HUDEP-2 (cell line): ENCODE measurements around the gene UPF2.

Source experiments
- DNase-seq, 76 experiments: peaks; one replicate each; lab custom pipeline; 2025; ENCODE audit not compliant: unreplicated experiment in 76 of 76; lab: John Stamatoyannopoulos, UW

UPF2 gene

DNA sequence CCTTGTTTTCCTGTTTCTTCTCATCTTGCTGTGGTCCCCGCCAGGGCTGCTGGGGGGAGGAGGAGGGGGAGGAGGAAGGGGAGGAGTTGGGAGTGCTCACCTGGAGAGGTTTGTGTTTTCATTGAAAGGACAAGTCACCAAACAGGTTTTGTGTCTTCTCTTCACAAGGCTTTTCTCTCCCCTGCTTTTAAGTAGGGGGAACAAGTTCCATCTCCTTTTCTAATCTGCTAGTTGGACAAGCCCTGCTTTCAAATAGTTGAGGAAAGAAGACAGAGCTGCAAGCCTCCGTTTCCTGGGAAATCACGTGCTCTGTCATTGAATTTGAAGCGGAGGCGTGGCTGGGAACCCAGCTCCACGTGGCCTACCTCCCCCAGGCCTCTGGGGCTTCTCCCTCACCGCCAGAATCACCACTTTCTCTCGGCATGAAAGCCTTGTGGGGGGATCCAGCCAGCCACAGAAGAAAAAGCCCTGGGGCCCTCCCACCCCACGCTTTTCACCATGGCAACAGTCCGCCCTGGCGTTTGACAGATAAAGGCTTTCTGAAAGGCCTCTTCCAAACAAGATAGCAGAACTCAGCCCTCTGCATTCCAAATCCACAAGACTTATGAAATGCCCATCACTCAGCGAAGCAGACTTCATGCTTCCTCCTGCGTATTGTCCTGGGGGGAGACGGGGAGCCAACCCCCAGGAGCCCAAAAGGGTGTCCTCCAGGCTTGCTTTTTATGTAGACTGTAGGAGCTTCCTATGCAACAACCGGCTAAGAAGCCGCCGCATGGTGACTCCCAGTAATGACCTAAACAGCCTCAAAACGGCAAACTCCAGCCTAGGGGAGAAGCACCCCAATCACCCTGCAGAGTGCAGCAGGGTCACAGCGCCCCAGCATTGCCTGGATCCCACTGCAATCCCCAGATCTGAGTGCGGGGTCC, 167.8 kb downstream of the UPF2 start:
- DNase-seq = peak in 74 of 76 experiments; percentile 13 to 93 (median 78)

GRCh38 chr10:11871466-11871865, 171.1 kb downstream of the UPF2 start:
- DNase-seq = no peak

DNA sequence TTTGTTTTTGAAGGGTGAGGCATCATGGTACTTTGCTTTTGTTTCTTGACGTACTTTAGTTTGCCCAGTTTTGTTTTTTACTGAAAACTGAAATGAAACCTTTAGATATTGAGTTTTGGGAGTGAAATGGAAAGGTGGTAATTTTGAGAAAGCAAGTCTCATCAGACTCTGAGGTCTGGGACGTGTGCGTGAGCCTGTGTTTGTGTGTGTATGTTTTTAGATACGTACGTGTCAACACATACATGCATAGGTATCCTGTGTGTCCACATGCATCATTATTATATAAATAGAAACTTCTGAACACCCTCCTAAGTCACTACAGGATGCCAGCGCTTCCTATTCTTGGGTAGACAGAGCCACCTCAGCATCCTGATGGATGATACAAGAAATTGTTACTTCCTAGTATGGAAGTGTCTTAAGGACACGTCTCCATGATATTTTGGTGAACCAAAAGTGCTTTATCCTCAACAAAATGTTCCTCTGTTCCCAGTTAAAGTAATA, 171.7 kb downstream of the UPF2 start:
- no peak for DNase-seq

DNA sequence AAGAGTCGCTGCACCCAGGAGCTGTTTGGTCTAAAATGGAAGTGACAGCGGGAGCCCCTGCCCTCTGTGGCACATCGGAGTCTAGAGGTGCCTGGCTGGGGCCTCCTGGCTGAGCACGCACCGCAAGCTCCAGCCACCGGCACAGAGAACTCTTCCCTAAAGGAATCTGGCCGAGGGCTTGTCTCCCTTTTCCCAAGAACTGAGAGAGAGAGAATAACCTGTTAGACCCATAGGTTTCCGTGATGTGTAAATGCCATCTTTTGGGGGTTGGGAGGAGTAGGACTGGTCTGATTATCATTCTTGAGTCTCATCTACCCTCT, 172.2 kb downstream of the UPF2 start:
- no peak for DNase-seq
